CD4-positive, alpha-beta T cell treated with Interleukin-1 beta for 1 hour (primary cell): ENCODE data around the gene PCDHB11.
"Not testable (repeated sequence)": the region's sequence is repeated elsewhere in the genome, so short reads cannot be mapped to it uniquely, and the experiment has no call there.

Experiments
- DNase-seq, 2 donors: peaks; one replicate each; pipeline ENCODE4 v3.0.0-alpha.2; 2020 to 2022

PCDHB11 gene

DNA sequence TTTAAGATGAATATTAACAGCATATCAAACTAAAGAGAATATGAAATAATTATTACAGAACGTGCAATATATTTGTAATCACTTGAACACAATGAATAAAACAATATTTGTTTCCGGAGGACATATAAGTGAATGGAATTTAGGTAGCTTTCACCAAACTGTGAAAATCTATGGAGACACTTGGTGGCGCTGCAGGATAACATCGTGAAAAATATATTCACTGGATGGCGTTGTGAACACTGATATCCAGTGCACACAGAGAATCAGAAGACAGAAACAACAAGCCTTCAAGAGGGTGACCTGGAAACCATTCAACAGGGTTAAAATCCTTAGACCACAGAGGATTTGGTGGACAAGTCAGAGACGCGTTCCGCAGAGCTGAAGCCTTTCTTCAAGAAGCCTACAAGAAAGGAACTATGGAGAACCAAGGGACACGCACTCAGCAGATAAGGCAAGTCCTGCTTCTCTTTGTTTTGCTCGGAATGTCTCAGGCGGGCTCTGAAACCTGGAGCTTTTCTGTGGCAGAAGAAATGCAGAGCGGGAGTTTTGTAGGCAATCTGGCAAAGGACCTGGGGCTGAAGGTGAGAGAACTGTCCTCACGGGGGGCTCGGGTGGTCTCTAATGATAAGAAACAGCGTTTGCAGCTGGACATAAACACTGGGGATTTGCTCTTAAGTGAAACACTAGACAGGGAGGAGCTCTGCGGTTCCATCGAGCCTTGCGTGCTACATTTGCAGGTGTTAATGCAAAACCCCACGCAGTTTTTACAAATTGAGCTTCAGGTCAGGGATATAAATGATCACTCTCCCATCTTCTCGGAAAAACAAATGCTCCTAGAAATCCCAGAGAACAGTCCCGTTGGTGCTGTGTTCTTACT is at the start of gene PCDHB11:
PCDHB11 (plus strand) TSS at position 269 of the 877 bp plus-strand sequence; CDS start at position 417, 148 bp downstream.
- DNase-seq = peak in 1 of 2 donors; percentile 5

DNA sequence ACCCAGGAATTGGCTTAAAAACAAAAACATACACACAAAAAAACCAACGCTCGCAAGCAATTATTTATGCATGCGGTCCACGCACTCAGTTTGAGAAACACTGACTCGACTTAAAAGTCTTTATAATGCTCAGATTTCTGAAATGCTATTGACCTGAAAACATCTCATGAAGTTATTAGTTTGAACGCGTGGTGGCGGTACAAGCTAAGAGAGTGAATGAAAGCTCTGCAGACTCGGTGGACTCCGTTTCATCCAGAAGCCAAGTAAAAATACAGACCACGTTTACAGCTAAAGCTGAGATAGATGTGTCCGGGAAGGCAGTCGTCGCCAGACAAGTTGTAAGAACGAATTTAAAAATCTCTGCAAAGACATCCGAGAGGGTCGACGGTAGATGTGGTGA is 49.6 kb upstream of the PCDHB11 start, which contains the start of gene PCDHB6:
PCDHB6 (plus strand) TSS at position 246 of the 400 bp plus-strand sequence. CDS start 201 bp downstream, outside the sequence.
- DNase-seq = no peak

DNA sequence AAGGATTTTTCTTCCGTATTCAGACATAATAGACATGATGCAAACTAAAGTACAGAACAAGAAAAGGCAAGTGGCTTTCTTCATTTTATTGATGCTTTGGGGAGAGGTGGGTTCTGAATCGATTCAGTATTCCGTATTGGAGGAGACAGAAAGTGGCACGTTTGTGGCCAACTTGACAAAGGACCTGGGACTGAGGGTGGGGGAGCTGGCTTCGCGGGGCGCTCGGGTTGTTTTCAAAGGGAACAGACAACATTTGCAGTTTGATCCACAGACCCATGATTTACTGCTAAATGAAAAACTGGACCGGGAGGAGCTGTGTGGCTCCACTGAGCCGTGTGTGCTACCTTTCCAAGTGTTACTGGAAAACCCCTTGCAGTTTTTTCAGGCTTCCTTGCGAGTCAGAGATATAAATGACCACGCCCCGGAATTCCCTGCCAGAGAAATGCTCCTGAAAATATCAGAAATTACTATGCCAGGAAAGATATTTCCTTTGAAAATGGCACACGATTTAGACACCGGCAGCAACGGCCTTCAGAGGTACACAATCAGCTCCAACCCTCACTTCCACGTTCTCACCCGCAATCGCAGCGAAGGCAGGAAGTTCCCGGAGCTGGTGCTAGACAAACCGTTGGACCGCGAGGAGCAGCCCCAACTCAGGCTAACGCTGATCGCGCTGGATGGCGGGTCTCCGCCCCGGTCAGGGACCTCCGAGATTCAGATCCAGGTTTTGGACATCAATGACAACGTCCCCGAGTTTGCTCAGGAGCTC is 49.0 kb upstream of the PCDHB11 start:
- DNase-seq = no peak

DNA sequence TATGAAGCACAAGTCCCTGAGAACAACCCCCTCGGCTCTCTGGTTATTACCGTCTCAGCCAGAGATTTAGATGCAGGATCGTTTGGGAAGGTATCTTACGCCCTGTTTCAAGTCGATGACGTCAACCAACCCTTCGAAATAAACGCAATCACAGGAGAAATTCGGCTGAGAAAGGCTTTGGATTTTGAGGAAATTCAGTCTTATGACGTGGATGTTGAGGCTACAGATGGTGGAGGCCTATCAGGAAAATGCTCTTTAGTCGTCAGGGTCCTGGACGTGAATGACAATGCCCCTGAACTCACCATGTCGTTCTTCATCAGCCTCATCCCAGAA is 48.5 kb upstream of the PCDHB11 start:
- no peak for DNase-seq

GRCh38 chr5:141151632-141152031 is 47.8 kb upstream of the PCDHB11 start:
- not testable (repeated sequence) for DNase-seq

DNA sequence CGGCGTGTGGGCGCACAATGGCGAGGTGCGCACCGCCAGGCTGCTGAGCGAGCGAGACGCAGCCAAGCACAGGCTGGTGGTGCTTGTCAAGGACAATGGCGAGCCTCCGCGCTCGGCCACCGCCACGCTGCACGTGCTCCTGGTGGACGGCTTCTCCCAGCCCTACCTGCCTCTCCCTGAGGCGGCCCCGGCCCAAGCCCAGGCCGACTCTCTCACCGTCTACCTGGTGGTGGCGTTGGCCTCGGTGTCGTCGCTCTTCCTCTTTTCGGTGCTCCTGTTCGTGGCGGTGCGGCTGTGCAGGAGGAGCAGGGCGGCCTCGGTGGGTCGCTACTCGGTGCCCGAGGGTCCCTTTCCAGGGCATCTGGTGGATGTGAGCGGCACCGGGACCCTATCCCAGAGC is 47.3 kb upstream of the PCDHB11 start:
- DNase-seq = not testable (repeated sequence)

DNA sequence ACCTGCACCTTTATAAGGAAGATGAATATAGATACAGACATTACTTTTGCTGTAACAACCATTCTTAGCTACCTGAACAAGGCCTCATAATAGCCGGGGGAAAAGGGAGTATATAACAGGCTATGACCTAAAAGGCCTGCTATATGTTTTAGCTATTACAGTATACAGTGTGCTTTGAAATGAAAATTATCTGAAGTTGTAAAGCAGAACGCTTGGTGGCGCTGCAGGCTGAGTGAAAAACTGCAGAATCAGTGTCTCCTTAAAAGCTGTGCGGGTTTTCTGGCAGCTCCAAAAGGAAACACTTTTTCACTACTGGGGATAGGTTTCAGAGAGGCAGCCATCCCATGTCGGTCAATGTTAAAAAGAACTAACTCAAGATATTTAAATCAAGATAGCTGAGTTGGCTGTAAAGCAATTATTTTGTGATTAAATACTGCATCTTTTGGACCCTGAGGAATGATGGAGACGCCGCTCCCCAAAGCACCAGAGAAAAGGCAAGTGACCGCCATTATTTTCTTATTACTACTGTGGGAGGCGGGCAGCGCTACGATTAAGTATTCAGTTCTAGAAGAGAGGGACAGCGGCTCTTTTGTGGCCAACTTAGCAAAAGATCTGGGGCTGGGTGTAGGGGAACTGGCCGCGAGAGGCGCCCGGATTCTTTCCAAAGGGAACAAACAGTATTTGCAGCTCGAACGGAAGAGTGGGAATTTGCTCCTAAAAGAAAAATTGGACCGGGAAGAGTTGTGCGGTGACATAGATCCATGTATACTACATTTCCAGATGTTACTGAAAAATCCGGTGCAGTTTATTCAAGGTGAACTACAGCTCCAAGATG is 43.7 kb upstream of the PCDHB11 start:
- no peak for DNase-seq

GRCh38 chr5:141157356-141157755 is 42.1 kb upstream of the PCDHB11 start:
- not testable (repeated sequence) for DNase-seq

DNA sequence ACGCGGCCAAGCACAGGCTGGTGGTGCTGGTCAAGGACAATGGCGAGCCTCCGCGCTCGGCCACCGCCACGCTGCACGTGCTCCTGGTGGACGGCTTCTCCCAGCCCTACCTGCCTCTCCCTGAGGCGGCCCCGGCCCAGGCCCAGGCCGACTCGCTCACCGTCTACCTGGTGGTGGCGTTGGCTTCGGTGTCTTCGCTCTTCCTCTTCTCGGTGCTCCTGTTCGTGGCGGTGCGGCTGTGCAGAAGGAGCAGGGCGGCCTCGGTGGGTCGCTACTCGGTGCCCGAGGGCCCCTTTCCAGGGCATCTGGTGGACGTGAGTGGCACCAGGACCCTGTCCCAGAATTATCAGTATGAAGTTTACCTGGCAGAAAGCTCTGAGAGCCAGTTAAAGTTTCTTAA is 41.5 kb upstream of the PCDHB11 start:
- not testable (repeated sequence) for DNase-seq

DNA sequence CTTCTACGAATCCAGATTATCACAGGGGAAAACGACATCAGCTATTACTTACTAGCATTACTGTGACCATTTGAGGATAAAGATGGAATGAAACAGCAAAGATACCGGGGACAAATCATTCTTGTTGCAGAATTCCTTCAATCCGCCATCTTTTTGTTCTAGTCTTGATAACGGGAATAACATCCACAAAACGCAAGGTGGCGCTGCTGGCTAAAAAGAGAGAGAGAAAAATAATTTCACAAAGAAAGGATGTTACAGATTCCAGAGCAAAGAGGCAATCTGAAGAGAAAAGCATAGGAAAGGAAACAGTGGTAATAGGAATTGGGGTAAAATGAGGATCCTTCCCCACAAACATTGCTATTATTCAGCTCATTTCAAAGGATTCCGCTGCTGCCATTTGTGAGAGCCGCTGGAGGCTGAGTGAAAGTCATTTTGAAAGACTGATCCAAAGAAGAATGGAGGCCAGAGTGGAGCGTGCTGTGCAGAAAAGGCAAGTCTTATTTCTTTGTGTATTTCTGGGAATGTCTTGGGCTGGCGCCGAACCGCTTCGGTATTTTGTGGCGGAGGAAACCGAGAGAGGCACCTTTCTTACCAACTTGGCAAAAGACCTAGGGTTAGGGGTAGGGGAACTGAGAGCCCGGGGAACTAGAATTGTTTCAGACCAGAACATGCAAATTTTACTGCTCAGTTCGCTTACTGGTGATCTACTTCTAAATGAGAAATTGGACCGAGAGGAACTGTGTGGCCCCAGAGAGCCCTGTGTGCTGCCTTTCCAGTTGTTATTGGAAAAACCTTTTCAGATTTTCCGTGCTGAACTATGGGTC is 26.8 kb upstream of the PCDHB11 start, which contains the start of gene PCDHB7:
PCDHB7 (plus strand) TSS at position 264 of the 824 bp plus-strand sequence; CDS start at position 456, 192 bp downstream.
- DNase-seq = peak in 1 of 2 donors; percentile 10

DNA sequence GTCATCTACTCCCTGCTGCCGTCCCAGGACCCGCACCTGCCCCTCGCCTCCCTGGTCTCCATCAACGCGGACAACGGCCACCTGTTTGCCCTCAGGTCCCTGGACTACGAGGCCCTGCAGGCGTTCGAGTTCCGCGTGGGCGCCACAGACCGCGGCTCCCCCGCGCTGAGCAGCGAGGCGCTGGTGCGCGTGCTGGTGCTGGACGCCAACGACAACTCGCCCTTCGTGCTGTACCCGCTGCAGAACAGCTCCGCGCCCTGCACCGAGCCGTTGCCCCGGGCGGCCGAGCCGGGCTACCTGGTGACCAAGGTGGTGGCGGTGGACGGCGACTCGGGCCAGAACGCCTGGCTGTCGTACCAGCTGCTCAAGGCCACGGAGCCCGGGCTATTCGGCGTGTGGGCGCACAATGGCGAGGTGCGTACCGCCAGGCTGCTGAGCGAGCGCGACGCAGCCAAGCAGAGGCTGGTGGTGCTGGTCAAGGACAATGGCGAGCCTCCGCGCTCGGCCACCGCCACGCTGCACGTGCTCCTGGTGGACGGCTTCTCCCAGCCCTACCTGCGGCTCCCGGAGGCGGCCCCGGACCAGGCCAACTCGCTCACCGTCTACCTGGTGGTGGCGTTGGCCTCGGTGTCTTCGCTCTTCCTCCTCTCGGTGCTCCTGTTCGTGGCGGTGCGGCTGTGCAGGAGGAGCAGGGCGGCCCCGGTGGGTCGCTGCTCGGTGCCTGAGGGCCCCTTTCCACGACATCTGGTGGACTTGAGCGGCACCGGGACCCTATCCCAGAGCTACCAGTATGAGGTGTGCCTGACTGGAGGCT is 24.9 kb upstream of the PCDHB11 start:
- not testable (repeated sequence) for DNase-seq

DNA sequence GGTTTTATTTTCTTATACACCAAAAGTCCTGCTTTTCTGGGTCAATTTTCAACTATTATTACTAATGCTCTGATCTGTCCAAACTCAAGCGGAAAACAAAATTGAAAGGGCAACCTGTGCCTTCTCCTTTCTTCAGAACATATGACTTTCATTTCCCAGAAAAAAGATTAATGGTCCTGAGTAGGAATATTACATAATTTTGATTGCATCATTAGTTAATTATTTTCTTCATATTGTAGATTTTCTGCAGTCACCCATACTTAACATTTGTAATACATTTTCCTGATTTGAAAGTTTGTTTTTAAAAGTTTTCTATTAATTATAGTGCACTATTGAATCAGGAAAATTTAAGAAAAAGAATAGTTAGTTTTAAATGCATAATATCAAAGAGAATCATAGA is 23.5 kb upstream of the PCDHB11 start:
- no peak for DNase-seq

DNA sequence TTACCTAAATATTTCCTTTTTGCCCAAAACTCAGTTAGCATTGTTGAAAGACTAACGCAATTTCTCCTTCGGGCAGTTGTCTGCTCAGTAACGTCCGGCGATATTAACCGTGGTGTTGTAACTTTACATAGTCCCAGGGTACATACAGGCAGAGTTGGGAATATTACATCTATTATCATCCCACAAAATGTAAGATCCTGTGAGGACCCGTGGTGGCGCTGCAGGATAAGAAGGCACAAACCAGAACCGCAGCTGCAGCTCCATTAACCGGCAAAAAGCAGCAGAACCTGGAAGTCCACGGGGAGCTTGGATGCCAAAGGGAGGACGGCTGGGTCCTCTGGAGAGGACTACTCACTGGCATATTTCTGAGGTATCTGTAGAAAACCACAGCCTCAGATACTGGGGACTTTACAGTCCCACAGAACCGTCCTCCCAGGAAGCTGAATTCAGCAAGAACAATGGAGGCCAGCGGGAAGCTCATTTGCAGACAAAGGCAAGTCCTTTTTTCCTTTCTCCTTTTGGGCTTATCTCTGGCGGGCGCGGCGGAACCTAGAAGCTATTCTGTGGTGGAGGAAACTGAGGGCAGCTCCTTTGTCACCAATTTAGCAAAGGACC is 21.7 kb upstream of the PCDHB11 start, which contains the start of gene PCDHB8:
PCDHB8 (plus strand) TSS at position 214 of the 615 bp plus-strand sequence; CDS start at position 459, 245 bp downstream.
- DNase-seq = not testable (repeated sequence)

DNA sequence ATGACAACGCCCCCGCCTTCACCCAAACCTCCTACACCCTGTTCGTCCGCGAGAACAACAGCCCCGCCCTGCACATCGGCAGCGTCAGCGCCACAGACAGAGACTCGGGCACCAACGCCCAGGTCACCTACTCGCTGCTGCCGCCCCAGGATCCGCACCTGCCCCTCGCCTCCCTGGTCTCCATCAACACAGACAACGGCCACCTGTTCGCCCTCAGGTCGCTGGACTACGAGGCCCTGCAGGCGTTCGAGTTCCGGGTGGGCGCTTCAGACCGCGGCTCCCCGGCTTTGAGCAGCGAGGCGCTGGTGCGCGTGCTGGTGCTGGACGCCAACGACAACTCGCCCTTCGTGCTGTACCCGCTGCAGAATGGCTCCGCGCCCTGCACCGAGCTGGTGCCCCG is 20.1 kb upstream of the PCDHB11 start:
- not testable (repeated sequence) for DNase-seq

GRCh38 chr5:141179876-141180275 is 19.6 kb upstream of the PCDHB11 start:
- DNase-seq = not testable (repeated sequence)

DNA sequence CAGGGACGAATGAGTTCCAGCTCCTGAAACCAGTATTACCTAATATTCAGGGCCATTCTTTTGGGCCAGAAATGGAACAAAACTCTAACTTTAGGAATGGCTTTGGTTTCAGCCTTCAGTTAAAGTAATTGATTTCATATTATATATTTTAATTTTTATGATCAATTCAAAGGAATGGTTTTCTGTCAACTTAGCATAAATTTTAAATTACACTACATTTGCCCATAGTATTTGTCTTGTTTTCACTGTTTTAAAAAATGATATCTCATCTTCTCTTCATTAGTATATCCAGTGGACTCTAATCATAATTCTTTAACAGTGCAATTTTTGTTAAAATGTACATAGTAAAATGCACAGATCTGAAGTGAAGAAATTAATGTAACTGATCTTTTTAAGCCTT is 19.1 kb upstream of the PCDHB11 start:
- no peak for DNase-seq

- DNase-seq = no peak
Observed at GRCh38 chr5:141182248-141182647, 17.2 kb upstream of the PCDHB11 start, which contains the start of gene PCDHB16. PCDHB16 (plus strand) TSS chr5:141182387; CDS start chr5:141182560, 173 bp downstream.

DNA sequence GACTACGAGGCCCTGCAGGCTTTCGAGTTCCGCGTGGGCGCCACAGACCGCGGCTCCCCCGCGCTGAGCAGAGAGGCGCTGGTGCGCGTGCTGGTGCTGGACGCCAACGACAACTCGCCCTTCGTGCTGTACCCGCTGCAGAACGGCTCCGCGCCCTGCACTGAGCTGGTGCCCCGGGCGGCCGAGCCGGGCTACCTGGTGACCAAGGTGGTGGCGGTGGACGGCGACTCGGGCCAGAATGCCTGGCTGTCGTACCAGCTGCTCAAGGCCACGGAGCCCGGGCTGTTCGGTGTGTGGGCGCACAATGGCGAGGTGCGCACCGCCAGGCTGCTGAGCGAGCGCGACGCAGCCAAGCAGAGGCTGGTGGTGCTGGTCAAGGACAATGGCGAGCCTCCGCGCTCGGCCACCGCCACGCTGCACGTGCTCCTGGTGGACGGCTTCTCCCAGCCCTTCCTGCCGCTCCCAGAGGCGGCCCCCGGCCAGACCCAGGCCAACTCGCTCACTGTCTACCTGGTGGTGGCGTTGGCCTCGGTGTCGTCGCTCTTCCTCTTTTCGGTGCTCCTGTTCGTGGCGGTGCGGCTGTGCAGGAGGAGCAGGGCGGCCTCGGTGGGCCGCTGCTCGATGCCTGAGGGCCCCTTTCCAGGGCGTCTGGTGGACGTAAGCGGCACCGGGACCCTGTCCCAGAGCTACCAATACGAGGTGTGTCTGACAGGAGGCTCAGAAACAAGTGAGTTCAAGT is 15.1 kb upstream of the PCDHB11 start:
- not testable (repeated sequence) for DNase-seq

GRCh38 chr5:141186897-141187512 is 12.4 kb upstream of the PCDHB11 start, which contains the start of gene PCDHB9:
PCDHB9 (plus strand) TSS chr5:141187161; CDS start chr5:141187319, 158 bp downstream.
- peak in 1 of 2 donors; percentile 23 for DNase-seq
